GM12875 (cell line): ENCODE measurements around the gene BCAM.

Experiments used
- H3K4me3 ChIP-seq: one replicate; pipeline ENCODE4 v1.5.1; 2011; ENCODE audit warnings: low read depth, low read length, control low read depth
- TF ChIP-seq, protein P1 (sequence below): IDR thresholded peaks from 2 replicates; pipeline ENCODE4 v1.5.1; 2011; ENCODE audit warnings: low read depth, mild to moderate bottlenecking, control low read depth, inconsistent platforms, low read length, moderate library complexity, borderline replicate concordance; ENCODE audit not compliant: insufficient read depth

Gene BCAM

DNA sequence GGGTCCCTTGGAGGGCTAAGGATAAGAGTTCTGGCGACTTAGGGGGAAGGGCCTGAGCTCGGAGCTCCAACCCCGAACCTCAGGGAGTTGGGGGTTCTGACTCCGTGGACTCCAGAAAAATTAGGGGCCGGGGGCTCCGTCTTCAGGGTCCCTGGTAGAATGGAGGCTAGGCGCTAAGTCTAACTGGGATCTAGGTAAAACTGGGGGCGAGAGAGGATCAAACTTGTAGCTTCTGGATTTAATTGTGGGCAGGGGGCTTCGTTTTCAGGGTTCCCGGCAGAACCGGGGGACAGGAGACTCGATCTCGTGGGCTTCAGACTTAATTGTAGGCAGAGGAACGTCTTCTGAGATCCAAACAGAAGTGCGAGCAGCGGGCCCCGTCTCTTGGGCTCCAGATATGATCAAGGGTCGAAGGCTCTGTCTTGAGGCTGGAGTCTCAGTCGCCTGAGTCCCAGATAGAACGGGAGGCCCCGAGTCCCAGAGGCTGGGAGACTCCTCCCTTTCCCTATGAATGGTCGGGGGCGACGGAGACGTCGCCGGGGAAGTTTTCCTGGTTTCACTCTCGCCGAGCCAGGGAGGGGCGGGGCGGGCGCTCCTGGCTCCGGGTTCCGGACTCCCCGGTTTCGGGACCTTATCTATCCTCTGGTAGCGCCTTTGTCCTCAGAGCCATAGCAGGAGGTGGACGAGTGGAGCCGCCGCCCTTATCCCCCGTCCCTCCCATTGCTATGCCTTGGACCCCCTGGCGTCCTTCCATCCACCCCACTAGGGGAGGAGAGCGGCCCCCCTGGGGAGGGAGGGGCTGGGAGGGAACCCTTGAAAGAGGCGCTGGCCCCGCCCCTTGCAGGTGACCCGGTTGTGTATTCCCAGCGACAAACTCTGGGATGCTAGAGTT is 38.5 kb downstream of the BCAM start:
- TF ChIP-seq, protein P1, sequence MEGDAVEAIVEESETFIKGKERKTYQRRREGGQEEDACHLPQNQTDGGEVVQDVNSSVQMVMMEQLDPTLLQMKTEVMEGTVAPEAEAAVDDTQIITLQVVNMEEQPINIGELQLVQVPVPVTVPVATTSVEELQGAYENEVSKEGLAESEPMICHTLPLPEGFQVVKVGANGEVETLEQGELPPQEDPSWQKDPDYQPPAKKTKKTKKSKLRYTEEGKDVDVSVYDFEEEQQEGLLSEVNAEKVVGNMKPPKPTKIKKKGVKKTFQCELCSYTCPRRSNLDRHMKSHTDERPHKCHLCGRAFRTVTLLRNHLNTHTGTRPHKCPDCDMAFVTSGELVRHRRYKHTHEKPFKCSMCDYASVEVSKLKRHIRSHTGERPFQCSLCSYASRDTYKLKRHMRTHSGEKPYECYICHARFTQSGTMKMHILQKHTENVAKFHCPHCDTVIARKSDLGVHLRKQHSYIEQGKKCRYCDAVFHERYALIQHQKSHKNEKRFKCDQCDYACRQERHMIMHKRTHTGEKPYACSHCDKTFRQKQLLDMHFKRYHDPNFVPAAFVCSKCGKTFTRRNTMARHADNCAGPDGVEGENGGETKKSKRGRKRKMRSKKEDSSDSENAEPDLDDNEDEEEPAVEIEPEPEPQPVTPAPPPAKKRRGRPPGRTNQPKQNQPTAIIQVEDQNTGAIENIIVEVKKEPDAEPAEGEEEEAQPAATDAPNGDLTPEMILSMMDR, result no peak
- H3K4me3 ChIP-seq, result no peak overlapping the region

DNA sequence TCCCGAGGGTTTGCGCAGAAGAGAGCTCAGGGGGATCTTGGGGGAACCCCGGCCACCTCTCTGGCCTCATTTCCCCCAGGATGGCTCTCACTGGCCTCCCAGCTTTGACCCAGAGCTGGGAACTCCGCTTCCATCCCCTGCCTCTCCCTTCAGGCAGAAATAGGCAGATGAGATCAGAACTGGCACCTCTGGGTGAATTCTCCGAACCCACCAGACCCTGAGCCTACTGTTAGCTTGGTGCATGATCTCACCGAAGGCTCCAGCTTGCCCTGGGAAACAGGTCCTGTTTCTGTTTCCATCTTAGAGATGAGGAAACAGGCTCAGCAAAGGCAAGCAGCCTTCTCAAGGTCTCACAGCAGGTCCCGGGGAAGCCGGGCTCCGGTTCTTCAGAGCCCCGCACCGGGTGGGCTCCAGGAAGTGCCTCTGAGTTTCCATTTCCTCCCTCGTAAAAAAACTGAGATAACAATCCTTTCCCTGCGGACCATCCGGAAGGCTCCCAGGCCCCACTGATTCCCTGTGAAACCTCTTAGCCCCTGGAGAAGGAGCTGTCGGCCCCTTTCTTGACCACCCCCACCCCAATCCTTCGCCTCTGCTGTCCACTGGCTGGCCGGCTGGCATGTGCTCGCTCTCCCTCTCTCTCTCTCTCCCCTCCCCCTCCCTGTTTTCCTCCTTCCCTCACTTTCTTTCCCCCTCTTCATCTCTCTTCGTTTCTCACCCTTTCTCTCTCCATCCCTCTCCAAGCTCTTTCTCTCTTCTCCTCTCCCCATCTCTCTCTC is 39.3 kb downstream of the BCAM start:
- H3K4me3 ChIP-seq, result no peak overlapping the region
- TF ChIP-seq, protein P1, result no peak

DNA sequence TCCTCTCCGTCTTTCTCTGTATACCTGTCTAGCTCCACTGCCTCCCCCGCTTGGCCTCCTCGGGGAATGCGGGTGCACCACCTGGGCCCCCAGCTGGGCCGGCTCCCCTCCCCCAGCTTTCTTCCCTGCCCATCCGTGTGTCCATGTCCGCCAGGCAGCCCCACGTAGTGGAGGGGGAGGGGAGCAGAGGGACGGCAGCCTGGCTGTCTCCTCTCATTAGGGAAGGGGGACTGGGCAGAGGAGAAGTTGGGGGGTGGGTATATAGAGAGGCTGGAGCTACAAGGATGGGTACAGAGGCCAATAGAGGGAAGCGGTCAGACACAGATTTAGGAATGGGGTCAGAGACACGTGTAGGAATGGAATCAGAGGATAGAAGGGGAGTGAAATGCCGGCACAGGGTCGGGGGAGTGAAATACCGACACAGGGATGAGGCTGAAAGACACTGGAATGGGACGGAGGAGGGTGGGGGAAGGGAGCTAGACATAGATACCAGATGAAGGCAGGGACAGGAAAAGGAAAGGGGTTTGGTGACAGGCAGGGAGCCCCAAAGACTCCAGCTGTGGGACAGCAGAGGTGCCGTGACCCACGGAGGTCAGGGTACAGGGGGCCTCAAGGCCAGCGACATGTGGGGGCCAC is 40.0 kb downstream of the BCAM start:
- no peak overlapping the region for H3K4me3 ChIP-seq

DNA sequence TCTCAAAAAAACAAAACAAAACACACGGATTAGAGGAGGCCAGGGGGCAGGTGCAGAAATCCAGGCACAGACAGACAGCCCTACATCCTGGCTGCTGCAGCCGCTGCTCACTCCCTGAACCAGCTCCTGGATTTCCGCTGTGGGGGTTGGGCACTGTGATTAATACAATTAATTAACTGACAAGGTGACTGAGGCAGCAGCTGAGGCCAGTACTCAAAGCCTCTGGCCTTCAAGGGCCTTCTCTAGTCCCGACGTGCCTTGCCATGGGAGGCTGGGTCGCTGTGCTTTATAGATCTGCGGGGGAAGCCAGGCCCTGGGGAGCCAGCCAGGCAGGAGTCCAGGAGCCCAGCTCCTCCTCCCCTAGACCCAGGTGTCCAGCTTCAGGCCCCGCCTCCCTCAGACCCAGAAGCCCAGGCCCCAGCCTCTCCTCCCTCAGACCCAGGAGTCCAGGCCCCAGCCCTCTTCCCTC is 41.8 kb downstream of the BCAM start:
- H3K4me3 ChIP-seq, result no peak overlapping the region
- TF ChIP-seq, protein P1, result no peak

More for the DNA sequence above, 40.0 kb downstream of the BCAM start:
- TF ChIP-seq, protein P1, result no peak

DNA sequence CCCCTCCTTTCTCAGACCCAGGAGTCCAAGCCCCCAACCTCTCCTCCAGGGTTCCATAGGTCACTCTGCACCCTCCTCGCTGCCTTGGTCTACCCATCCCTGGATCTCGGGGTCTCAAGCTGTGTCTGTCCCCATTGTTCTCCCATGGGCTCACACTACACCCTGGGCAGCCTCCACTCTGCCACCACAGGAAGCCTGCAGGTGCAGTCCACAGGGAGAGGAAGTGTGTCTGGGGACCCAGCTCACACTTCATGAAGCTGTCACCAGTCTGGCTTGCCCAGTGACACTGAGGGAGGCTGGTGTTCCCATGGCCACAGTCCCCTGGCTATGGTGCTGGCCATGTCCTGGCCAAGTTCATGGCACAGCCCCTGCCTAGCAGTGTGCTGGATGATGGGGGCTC is 42.5 kb downstream of the BCAM start:
- H3K4me3 ChIP-seq, result no peak overlapping the region
- TF ChIP-seq, protein P1, result no peak

DNA sequence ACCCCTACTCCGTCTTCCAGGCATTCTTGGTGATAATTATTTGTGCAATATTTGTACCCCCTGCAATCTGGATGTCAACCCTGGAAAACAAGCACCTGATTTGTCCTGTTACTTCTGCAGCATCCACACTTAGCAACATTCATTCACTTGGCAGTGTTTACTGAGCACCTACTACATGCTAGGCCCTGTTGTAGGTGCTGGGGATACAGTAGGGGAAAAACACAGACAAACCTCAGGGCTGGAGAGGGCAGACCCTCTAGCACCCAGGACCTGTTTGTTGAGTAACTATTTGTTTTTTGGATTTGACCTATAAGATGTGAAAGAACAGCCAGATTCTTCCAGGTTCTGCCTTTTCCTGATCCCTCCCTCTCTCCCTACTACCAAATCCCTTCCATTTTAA is 46.7 kb downstream of the BCAM start:
- TF ChIP-seq, protein P1, result no peak
- no peak overlapping the region for H3K4me3 ChIP-seq
